Myocyte (in vitro differentiated cells): ENCODE data around the gene TUBA1B. TPM values are rescaled to one million over a fixed set of nuclear protein-coding genes. Genes with fewer than 3 reads are reported as not detected.
"Not testable (repeated sequence)": the region's sequence is repeated elsewhere in the genome, so short reads cannot be mapped to it uniquely, and the experiment has no call there.

Experiments
- DNase-seq: peaks from one replicate; pipeline ENCODE4 v3.0.0-alpha.2; 2012; ENCODE audit warnings: low read depth
- polyA plus RNA-seq: library from polyadenylated mRNA; unstranded; fragments of >200 nt; gene quantifications from one replicate; pipeline ENCODE4 v1.2.1, GENCODE V29; 2012; ENCODE audit warnings: missing spikeins
- total RNA-seq: library from RNA; depleted of rRNA; stranded (reverse); fragments of >200 nt; gene quantifications from 2 replicates; pipeline ENCODE4 v1.2.3, GENCODE V29; 2014

TUBA1B gene
- 1,860 and 2,094 TPM in 2 replicates for total RNA-seq
- 1,240 TPM for polyA plus RNA-seq

DNA sequence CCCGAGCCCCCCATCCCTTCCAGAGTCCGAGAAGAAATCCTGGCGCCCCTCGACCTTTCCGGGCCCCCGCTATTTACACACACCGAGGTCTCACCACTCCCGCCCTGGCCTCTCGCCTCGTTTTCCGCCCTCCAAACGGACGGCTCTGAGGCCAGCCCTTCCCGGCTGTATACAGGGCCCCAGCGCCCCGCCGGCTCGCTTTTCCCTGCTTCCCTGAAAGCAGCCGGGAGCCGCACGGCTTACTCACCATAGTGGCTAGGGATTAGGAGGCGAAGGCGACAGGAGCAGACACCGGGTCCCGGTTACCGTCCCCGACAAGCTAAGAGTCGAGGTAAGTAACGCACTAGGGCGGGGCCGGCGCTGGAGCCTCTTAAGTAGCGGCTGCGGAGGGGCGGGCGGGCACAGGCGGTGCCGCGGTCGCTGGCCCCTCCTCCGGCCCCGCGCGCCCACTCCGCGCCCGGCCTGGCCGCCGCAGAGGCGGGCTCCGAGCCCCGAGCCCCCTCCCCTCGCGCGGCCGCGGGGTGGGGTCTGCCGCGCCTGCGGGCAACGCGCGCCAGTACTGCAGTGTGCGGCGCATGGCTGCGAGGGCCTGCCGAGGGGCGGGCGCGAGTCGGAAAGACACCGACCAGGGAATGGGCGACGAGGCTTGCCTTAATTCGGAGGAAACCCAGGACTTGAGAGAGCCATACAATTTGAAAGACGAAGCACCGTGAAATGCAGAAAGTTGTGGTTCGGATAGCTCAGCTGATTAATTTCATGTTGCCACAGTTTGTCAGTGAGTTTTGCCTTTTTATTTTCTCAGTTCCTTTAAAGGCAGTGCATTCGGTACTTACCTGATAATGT is at the start of gene TUBA1B:
TSS of gene TUBA1B (minus strand) at position 345 of the 843 bp plus-strand sequence. CDS start at position 250, 95 bp downstream.
- peak; percentile 91 for DNase-seq

DNA sequence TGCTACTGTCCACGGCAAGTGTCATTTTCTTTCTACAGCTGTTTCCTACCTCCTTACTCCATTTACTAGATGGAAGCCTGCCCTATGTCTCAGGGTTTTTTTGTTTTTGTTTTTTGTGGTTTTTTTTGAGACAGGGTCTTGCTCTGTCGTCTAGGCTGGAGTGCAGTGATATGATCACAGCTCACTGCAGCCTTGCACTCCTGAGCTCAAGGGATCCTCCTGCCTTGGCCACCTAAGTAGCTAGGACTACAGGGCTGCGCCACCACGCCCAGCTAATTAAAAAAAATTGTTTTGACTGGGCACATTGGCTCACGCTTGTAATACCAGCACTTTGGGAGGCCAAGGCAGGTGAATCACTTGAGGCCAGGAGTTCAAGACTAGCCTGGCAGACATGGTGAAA is 43.0 kb upstream of the TUBA1B start:
- DNase-seq = no peak

DNA sequence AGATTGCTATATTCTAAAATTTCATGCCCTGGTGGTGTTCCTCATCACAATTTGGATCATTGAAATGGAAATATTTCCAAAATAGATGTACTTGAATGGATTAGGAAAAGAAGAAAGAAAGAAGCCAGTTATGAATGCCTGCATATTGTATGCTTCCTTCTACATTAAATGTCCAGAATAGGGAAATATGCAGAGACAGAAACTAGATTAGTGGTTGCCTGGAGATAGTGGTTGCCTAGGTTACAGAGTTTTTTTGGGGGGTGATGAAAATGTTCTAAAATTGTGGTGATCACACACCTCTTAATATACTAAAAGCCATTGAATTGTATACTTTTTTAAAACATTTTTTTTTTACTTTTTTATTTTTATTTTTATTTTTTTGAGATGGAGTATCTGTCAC is 39.7 kb upstream of the TUBA1B start:
- DNase-seq = no peak

DNA sequence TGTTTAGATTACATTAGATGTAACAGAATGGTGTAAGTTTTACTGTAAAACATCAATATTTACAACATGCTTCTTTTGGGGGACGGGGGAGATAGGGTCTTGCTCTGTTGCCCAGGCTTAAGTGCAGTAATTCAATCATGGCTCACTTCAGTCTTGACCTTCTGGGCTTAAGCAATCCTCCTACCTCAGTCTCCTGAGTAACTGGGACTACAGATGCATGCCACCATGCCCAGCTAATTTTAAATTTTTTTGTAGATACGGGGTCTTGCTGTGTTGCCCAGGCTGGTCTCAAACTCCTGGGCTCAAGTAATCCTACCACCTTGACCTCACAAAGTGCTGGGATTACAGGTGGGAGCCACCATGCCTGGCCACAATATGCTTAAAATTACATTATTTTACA is 33.9 kb upstream of the TUBA1B start:
- no peak for DNase-seq

DNA sequence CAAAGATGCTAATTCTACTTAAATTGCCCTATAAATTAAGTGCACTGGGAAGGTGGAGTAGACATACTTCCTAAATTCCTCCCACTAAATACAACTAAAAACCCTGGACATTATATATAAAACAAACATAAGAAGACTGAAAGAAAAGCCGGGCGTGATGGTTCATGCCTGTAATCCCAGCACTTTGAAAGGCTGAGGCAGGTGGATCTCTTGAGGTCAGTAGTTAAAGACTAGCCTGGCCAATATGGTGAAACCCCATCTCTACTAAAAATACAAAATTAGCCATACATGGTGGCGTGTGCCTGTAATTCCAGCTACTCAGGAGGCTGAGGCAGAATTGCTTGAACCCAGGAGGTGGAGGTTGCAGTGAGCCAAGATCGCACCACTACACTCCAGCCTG is 30.7 kb upstream of the TUBA1B start:
- DNase-seq = peak; percentile 53

DNA sequence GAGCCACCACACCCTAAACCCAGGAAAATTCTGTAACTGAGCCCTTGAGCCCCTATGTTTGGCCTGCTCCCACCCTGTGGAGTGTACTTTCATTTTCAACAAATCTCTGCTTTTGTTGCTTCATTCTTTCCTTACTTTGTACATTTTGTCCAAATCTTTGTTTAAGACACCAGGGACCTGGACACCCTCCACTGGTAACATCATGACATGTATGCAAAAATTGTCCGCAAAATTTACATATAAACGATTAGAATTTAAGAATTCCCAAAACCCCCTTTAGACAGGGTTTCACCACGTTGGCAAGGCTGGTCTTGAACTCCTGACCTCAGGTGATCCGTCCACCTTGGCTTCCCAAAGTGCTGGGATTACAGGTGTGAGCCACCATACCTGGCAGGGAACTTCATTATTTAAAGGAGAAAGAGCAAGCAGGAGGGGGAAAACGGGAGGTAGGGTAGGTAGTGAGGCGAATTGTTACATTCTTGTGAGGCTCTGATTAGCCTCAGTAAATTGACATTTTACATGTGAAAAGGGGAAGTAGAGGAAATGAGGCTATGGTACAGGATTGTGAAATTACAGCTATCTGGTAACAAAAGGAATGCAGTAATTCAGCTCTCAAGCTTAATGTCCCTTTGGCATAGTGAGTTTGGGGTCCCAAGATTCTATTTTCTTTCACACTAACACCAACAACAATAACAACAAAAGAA is 30.0 kb upstream of the TUBA1B start:
- no peak for DNase-seq

DNA sequence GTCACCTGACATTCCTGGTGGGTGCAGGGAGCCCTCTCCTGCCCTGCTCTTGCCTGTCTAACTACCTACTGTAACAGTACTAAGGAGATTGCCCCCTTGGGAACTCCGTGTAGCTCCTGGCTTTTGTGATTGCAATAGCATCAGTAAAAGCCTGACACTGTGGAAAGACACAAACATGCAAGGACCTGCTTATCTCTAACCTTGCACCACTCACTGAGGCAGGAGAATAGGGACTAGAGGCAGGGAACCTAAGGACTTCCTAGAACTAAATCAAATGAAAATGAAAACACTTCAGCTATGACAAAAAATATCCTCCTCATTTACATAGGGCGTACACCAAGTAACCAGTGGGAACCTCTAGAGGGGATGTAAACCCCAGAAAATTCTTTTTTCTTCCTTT is 29.2 kb upstream of the TUBA1B start:
- DNase-seq = no peak

DNA sequence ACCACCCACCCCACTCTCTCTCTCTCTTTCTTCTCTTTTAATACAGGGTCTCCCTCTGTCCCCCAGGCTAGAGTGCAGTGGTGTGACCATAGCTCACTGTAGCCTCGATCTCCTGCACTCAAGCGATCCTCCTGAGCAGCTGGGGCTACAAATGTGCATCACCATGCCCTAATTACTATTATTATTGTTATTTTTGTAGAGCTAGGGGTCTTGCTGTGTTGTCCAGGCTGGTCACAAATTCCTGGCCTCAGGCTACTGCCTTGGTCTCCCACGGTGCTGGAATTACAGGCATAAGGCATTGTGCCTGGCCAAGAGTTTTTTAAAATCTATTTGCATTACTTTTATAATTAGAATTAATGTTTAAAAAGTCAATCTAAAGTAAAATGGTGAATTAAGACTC is 23.0 kb upstream of the TUBA1B start:
- no peak for DNase-seq

DNA sequence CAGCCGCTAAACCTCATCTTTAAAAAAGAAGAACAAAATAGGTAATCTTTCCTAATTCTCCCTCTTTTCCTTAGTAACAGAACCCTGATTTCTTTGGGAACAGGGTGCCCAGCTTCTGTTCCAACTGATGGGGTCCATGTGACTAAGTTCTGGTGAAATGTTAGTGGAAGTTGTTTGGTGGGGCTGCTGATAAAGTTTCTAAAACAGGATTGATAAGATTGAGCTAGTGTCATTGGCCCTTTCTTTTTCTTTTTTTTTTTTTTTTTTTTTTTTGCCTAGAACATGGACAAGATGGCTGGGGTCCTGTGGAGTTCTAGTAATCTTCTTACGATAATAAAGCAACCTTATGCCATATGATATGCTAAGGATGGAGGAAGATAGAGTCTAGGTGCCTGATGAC is 16.2 kb upstream of the TUBA1B start:
- no peak for DNase-seq

DNA sequence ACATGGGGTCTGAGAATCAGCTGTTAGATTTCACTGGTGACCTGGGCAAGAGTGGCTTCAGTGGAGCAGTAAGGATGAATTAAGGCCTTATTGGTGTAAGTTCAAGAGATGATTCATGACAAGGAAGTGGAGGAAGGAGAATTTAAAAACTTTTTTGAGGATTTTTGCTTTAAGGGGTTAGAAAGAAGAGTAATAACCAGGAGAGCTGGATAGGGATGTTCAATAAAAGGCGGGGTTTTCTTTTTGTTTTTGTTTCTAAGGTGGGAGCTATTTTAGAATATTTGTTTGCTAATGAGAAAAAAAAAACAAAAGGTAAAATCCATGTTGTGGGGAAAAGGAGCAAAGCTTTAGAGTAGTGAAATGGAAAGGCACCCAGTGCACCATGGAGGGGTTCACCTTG is 15.2 kb upstream of the TUBA1B start:
- no peak for DNase-seq

DNA sequence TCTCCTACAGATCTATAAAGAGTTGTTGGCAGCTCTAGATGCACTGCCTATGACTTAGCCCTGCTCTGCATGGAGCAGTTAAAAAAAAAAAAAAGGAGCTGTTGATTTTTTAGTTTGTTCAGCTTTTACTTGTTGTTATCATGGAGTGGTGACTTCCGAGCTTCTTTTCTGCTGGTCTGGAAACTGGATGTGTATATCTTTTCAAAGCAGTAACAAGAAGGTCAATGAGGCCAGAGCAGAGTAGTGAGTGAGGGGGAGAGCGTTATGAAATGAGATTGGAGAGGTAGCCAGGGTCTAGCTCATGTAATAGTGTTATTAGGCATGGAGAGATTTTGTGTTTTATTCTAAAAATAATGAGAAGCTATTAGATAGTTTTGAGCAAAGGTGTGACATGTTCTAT is 13.2 kb upstream of the TUBA1B start:
- no peak for DNase-seq

DNA sequence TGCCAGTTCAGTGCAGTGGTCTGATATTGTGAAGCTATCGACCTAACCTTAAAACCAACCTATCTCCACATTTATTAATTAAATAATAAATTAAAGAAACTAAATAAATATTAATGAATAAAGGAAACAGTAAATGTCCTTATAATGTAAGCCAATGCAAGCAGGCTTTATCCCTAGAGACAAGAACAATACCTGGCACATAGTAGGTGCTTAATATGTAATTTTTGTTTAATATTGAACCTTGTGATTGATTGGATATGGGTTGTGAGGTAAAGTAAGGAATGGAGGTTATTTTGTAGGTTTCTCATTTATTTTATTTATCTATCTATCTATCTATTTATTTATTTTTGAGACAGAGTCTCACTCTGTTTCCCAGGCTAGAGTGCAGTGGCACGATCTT is 7.8 kb upstream of the TUBA1B start:
- no peak for DNase-seq

DNA sequence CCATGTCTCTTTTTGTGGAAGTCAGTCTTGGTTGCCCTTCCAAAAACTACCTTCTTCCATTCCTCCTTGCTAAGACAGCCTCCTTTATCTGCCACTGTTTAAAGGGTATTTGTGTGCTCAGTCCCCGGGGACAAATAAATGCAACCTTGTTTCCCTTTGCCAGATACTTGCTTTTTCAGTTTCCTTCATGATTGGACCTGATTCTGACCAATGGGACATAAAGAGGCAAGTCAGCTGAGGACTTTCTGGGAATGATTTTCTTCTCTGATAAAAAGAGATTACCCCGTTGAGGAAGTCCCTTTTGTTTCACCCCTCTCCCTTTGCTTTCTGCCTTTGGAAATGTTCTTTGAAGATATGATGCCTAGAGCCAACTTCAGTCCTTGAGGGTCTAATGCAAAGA is 7.4 kb upstream of the TUBA1B start:
- DNase-seq = no peak

DNA sequence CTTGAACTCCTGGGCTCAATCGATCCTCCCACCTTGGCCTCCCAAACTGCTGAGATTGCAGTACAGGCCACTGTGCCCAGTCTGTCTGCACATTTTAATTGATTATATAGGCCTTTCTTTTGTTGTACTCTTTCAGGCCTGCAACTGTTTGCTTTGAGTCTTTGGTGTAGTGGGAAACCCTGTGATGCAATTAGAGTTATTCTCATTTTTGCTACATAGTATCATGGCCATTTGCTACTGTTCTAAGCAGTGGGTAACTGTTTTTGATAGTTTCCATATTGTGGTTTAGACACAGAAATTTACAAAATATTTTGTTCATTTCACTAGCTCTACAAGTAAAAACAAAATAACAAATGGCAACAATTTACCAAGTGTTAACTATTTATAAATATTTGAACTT is 6.3 kb upstream of the TUBA1B start:
- no peak for DNase-seq

DNA sequence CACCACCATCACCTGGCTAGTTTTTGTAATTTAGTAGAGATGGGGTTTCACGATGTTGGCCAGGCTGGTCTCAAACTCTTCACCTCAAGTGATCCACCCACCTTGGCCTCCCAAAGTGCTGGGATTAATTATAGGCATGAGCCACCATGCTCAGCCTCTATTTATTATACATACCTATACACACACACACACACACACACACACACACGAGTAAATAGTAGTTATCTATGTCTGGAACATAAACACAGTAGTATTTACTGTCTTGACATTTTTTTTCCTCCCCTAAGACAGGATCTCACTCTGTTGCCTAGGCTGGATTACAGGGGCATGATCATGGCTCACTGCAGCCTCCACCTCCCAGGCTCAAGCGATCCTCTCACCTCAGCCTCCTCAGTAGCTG is 5.8 kb upstream of the TUBA1B start:
- not testable (repeated sequence) for DNase-seq

DNA sequence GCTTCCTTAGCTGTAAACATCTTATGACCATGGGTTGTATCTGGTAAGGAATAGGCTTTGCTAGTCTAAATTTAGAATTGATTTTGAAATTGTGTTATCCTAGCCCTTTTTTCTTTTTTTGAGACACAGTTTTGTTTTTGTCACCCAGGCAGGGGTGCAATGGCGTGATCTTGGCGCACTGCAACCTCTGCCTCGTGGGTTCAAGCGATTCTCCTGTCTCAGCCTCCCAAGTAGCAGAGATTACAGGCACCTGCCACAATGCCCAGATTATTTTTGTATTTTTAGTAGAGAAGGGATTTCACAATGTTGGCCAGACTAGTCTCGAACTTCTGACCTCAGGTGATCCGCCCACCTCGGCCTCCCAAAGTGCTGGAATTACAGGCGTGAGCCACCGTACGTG is 2.4 kb upstream of the TUBA1B start:
- no peak for DNase-seq

DNA sequence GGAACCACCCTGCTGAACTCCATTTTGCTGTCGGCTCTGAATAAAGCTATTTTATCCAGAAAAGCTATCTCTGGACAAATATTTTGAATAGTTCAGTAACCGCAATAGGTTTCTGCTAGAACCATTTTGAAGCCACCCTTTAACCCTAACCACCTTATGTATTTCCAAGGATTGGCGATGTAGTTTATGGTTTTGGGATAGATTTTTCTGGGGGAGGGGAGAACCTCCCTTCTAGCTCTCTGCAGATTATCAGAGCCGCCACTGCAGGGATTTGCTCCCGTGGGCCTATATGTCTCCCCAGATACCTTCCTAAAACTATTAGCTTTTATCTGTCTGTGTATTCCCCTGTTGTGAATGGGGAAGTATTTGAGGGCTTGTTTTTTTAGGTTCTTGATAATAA is 1.8 kb upstream of the TUBA1B start:
- no peak for DNase-seq

DNA sequence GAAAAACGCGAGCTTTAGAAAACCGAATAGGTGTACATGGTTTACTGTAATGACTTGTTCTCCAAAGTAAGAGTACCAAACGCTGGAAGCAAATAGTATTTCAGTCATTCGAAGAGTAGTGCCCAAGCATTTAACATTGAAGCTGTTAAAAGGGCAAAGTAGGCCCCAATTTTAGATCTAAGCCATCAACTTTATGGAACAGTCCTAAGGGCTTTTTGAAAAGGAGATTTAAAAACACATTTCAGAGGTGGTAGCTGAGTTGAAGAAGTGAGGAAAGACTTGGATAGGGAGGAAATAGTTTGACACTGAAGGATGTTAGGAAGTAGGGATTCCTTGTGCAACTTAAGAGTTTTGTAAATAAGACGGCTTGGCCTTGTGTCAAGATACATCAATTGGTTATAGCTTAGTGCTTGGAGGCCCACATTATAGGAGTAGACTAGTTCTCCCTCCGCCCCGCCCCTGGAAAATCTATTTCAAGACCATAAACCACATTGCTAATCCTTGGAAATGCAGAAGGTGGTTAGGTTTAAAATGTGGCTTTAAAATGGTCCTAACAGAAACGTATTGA is 783 bp upstream of the TUBA1B start:
- peak; percentile 78 for DNase-seq

DNA sequence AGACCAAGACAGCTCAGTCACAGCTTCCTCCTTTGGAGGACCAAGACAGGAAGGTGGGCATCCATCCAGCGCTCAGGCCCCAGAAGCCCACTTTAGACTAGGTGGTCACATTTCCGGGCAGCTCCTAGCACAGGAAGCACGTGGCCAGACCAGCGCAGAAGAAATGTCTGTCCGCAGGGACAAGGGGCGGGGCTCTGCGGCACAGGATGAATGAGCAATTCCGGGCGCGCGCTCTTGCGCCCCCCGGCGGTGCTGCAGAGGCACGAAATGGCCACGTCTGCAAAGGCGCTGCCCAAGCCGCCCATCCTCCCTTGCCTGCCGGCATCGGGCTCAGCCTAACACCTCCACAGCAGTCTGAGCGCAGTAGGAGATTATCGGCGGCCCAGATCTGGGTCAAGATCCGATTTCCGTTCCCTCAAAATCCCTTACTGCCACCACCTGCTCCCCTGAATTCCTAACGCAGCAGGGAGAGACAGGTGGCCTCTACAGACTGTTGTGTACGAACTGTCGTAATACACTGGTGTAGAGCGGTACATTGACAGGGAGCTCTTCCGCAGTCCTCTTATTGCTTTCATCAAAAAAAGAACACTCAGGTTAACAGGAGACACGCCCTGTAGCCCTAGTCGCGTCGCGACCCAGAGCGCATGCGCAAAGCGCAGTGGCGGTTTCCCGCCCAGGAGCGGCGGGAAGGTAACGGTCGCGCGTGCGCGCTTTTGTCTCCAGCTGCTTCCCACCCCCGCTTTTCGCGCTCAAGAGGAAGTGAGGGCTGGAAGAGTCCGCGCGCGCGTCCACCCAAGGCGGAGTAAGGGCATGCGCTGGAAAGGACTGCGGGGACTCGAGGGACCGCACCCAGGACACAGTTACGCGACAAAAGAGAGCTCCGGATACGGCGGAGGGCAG is 794 bp downstream of the TUBA1B start:
- DNase-seq = peak; percentile 93

DNA sequence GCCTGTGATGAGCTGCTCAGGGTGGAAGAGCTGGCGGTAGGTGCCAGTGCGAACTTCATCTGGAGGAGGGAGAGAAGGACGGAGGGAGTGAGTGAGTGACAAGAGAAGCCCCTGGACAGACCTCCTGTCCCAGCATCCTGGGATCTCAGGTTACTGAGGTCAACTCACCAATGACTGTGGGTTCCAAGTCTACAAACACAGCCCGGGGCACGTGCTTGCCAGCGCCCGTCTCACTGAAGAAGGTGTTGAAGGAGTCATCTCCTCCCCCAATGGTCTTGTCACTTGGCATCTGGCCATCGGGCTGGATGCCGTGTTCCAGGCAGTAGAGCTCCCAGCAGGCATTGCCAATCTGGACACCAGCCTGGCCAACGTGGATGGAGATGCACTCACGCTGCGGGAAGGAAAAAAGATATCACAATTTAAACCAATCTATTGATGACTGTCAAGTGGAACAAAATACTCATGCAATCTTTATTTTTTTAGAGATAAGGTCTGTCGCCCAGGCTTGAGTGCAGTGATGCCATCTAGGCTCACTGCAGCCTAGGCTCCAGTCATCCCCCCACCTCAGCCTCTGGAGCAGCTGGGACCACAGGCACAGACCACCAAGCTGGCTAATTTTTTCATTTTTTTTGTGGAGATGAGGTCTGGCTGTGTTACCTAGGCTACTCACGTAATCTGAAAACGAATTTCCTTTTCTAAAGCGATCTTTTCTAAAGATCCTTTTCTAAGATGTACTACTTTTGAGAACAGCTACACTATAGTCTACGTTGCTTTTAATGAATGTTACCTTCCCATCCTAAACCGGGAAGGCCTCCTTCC is 1.7 kb downstream of the TUBA1B start:
- no peak for DNase-seq
